ENCODE measurements around the gene PSMB3. TPM values are rescaled to one million over a fixed set of nuclear protein-coding genes. Genes with fewer than 3 reads are reported as not detected.

Gene PSMB3
- total RNA-seq, 1 experiment from 2014 or later = 441 TPM

- no peak for ATAC-seq
- no peak overlapping the region for H3K4me2 ChIP-seq (ENCODE audit: low read length)
- H3K9me2 ChIP-seq (replicated peaks; ENCODE audit: low read length) = no peaks in the 10 kb centered on the region
- TF ChIP-seq EZH2 (IDR thresholded peaks at IDR 0.05; ENCODE audit: low read length, unreplicated experiment) (no peak), EZH2phosphoT487 (IDR thresholded peaks at IDR 0.05; ENCODE audit: borderline replicate concordance, low read length) (no peak), CTCF (conservative IDR thresholded peaks at IDR 0.05; ENCODE audit: low read depth, low read length) (no peak)
- no peaks in the 10 kb centered on the region for H3F3A ChIP-seq (ENCODE audit: low read length, unreplicated experiment)
- no peak overlapping the region for H3K27ac ChIP-seq (ENCODE audit: low read length)
- intact Hi-C loops (cut with micrococcal nuclease) = no loop called here
- H3K9me3 ChIP-seq (ENCODE audit: low read length) = no peaks in the 10 kb centered on the region
- no peak overlapping the region for H3K4me3 ChIP-seq (ENCODE audit: low read length)
- no peaks in the 10 kb centered on the region for H3K79me2 ChIP-seq (ENCODE audit: low read length)
- H3K27me3 ChIP-seq (ENCODE audit: low read length) = no peaks in the 10 kb centered on the region
- no TSS peak for BruUV-seq (replicated peaks)
- no peaks in the 10 kb centered on the region for H4K20me1 ChIP-seq (ENCODE audit: low read length)
- DNase-seq = no peak
- H3K9ac ChIP-seq (ENCODE audit: low read length) = no peak overlapping the region
- POLR2A ChIA-PET (ENCODE audit: unreplicated experiment) = no interaction called here
- H3K36me3 ChIP-seq (ENCODE audit: low read depth, low read length) = no peaks in the 10 kb centered on the region
- CTCF ChIA-PET = no interaction called here
- no peaks in the 10 kb centered on the region for H3K4me1 ChIP-seq (ENCODE audit: insufficient read depth, low read length)
- no peak overlapping the region for H2AFZ ChIP-seq (ENCODE audit: low read length)
These were observed 37.2 kb upstream of the PSMB3 start for GRCh38 chr17:38715216-38715943.

GRCh38 chr17:38716368-38717005, 36.1 kb upstream of the PSMB3 start:
- intact Hi-C loops (cut with micrococcal nuclease) = no loop called here
- Histone ChIP-seq H3K27me3 (ENCODE audit: low read length) (no peaks in the 10 kb centered on the region), H3K9me2 (replicated peaks; ENCODE audit: low read length) (no peaks in the 10 kb centered on the region), H3K9ac (ENCODE audit: low read length) (no peak overlapping the region), H3K9me3 (ENCODE audit: low read length) (no peaks in the 10 kb centered on the region), H3K4me2 (ENCODE audit: low read length) (no peak overlapping the region), H3K4me1 (ENCODE audit: insufficient read depth, low read length) (no peaks in the 10 kb centered on the region), H3F3A (ENCODE audit: low read length, unreplicated experiment) (no peaks in the 10 kb centered on the region), H4K20me1 (ENCODE audit: low read length) (no peaks in the 10 kb centered on the region), H3K4me3 (ENCODE audit: low read length) (no peak overlapping the region), H3K36me3 (ENCODE audit: low read depth, low read length) (no peaks in the 10 kb centered on the region), H3K27ac (ENCODE audit: low read length) (no peak overlapping the region), H2AFZ (ENCODE audit: low read length) (no peak overlapping the region), H3K79me2 (ENCODE audit: low read length) (no peaks in the 10 kb centered on the region)
- no peak for TF ChIP-seq EZH2 (IDR thresholded peaks at IDR 0.05; ENCODE audit: low read length, unreplicated experiment)
- no peak for TF ChIP-seq CTCF (conservative IDR thresholded peaks at IDR 0.05; ENCODE audit: low read depth, low read length)
- no peak for TF ChIP-seq EZH2phosphoT487 (IDR thresholded peaks at IDR 0.05; ENCODE audit: borderline replicate concordance, low read length)
- ChIA-PET POLR2A (ENCODE audit: unreplicated experiment) (interaction anchor here (0.6 kb wide), 1 partner anchor 19 kb away, joined by 5 read pairs; no protein-coding TSS in a partner anchor), CTCF (no interaction called here)
- DNase-seq (no peak), ATAC-seq (no peak)
- no TSS peak for BruUV-seq (replicated peaks)

DNA sequence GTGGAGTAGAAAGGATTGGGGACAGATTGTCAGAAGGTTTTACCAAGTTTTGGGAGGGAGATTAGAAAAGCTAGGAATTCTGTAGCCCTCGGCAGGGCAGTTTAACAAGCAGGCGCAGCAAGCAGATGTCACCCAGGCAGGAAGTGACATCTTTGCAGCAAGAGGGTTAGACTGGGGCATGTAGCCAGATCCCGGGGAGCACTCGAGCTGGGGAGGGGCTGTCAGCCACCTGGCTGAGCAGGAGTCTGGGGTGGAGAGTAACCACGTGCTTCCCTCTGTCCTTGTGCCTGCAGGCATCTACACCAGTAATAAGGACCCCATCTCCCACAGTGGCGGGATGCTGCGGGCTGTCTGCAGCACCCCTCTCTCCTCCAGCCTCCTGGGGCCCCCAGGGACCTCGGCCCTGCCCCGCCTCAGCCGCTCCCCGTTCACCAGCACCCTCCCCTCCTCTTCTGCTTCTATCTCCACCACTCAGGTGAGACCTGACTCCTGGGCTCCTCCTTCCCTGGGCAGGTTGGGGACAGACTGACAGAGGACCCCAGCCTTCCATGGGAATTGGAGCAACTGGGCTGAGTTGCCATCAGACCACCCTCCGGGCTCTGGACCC, 35.3 kb upstream of the PSMB3 start:
- ChIA-PET POLR2A (ENCODE audit: unreplicated experiment) (no interaction called here), CTCF (no interaction called here)
- no peaks in the 10 kb centered on the region for H3K36me3 ChIP-seq (ENCODE audit: low read depth, low read length)
- H4K20me1 ChIP-seq (ENCODE audit: low read length) = no peaks in the 10 kb centered on the region
- H3K9me2 ChIP-seq (replicated peaks; ENCODE audit: low read length) = no peaks in the 10 kb centered on the region
- intact Hi-C loops (cut with micrococcal nuclease) = no loop called here
- BruUV-seq (replicated peaks) = no TSS peak
- TF ChIP-seq EZH2phosphoT487 (IDR thresholded peaks at IDR 0.05; ENCODE audit: borderline replicate concordance, low read length) = no peak
- no peak for TF ChIP-seq EZH2 (IDR thresholded peaks at IDR 0.05; ENCODE audit: low read length, unreplicated experiment)
- TF ChIP-seq CTCF (conservative IDR thresholded peaks at IDR 0.05; ENCODE audit: low read depth, low read length) = no peak
- H3K79me2 ChIP-seq (ENCODE audit: low read length) = no peaks in the 10 kb centered on the region
- H2AFZ ChIP-seq (ENCODE audit: low read length) = no peak overlapping the region
- no peaks in the 10 kb centered on the region for H3K4me1 ChIP-seq (ENCODE audit: insufficient read depth, low read length)
- no peaks in the 10 kb centered on the region for H3K27me3 ChIP-seq (ENCODE audit: low read length)
- ATAC-seq (no peak), DNase-seq (no peak)
- no peaks in the 10 kb centered on the region for H3K9me3 ChIP-seq (ENCODE audit: low read length)
- no peak overlapping the region for H3K4me3 ChIP-seq (ENCODE audit: low read length)
- no peak overlapping the region for H3K9ac ChIP-seq (ENCODE audit: low read length)
- H3K27ac ChIP-seq (ENCODE audit: low read length) = no peak overlapping the region
- no peak overlapping the region for H3K4me2 ChIP-seq (ENCODE audit: low read length)
- no peaks in the 10 kb centered on the region for H3F3A ChIP-seq (ENCODE audit: low read length, unreplicated experiment)

Measured in PC-3 (cell line).